HG02763 (cell line): Measurements from ENCODE around the gene PCSK6.
"Not testable (repeated sequence)": the region's sequence is repeated elsewhere in the genome, so short reads cannot be mapped to it uniquely, and the experiment has no call there.

Source experiments
- ATAC-seq: cut with Tn5 transposase; IDR thresholded peaks from one replicate; pipeline ENCODE4 v1.9.1; 2021; ENCODE audit warnings: mild to moderate bottlenecking, moderate library complexity; ENCODE audit not compliant: unreplicated experiment

The PCSK6 gene

GRCh38 chr15:101407439-101407838 is 82.1 kb downstream of the PCSK6 start:
- ATAC-seq, result peak; percentile 98

GRCh38 chr15:101406526-101407195 is 82.8 kb downstream of the PCSK6 start:
- ATAC-seq, result no peak

- ATAC-seq, result no peak
These were observed 83.5 kb downstream of the PCSK6 start for GRCh38 chr15:101406036-101406435.

- ATAC-seq, result no peak
These were observed 85.3 kb downstream of the PCSK6 start for GRCh38 chr15:101404245-101404644.

GRCh38 chr15:101402883-101403282 is 86.6 kb downstream of the PCSK6 start:
- ATAC-seq, result not testable (repeated sequence)

GRCh38 chr15:101401286-101401685 is 88.2 kb downstream of the PCSK6 start:
- no peak for ATAC-seq

- no peak for ATAC-seq
These were observed 90.1 kb downstream of the PCSK6 start for GRCh38 chr15:101399431-101399830.

- no peak for ATAC-seq
These were observed 91.3 kb downstream of the PCSK6 start for GRCh38 chr15:101398247-101398646.

GRCh38 chr15:101397521-101398003 is 91.9 kb downstream of the PCSK6 start:
- no peak for ATAC-seq

GRCh38 chr15:101396484-101397261 is 92.8 kb downstream of the PCSK6 start:
- ATAC-seq, result no peak

GRCh38 chr15:101394654-101395053 is 94.9 kb downstream of the PCSK6 start:
- ATAC-seq, result no peak

- no peak for ATAC-seq
These were observed 95.4 kb downstream of the PCSK6 start for GRCh38 chr15:101394056-101394630.

GRCh38 chr15:101393172-101393571 is 96.3 kb downstream of the PCSK6 start:
- no peak for ATAC-seq

GRCh38 chr15:101391981-101392640 is 97.4 kb downstream of the PCSK6 start:
- ATAC-seq, result peak; percentile 74

GRCh38 chr15:101391431-101391830 is 98.1 kb downstream of the PCSK6 start:
- ATAC-seq, result no peak

GRCh38 chr15:101390462-101390861 is 99.0 kb downstream of the PCSK6 start:
- no peak for ATAC-seq

GRCh38 chr15:101390060-101390459 is 99.4 kb downstream of the PCSK6 start:
- no peak for ATAC-seq

- no peak for ATAC-seq
These were observed 100.1 kb downstream of the PCSK6 start for GRCh38 chr15:101389362-101389761.

GRCh38 chr15:101388046-101388445 is 101.5 kb downstream of the PCSK6 start:
- ATAC-seq, result no peak

- ATAC-seq, result no peak
These were observed 101.9 kb downstream of the PCSK6 start for GRCh38 chr15:101387574-101387973.

- no peak for ATAC-seq
These were observed 102.5 kb downstream of the PCSK6 start for GRCh38 chr15:101386967-101387366.
